ENCODE data around the gene BRD7.

The BRD7 gene

GRCh38 chr16:50303041-50303604 lies 65.7 kb downstream of the BRD7 start:
- no peak for DNase-seq

- no peak for DNase-seq
Observed at GRCh38 chr16:50302472-50303005, 66.2 kb downstream of the BRD7 start.

GRCh38 chr16:50301626-50302471 lies 66.9 kb downstream of the BRD7 start:
- no peak for DNase-seq

DNA sequence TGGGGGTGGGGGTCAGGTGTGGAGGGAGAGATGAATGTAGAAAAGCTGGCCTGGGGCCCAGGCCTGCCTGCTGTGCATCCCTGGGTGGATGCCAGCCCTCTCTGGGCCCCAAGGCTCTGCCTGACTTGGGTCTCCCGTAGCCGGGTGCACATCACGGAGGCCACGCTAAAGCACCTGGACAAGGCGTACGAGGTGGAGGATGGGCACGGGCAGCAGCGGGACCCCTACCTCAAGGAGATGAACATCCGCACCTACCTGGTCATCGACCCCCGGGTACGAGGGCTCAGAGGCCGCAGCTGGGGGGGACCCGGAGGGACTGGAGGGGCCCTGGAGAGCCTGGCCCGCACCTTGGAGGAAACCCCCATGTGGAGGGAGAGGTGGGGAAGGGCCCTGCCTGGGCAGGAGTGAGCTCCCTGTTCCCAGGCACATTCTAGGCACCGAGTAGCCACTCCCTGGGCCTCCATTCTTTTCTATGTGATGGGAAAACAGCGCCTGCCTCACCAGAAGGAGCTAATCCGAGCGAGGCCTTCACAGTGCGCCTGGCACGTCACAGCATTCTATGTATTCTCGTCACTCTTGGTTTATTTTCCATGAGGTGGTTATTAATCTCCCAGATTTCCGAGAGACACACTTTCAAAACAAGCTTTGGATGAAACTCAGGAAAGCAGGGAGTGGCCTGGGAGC lies 67.7 kb downstream of the BRD7 start:
- no peak for DNase-seq

GRCh38 chr16:50299508-50300105 lies 69.2 kb downstream of the BRD7 start:
- DNase-seq = no peak

DNA sequence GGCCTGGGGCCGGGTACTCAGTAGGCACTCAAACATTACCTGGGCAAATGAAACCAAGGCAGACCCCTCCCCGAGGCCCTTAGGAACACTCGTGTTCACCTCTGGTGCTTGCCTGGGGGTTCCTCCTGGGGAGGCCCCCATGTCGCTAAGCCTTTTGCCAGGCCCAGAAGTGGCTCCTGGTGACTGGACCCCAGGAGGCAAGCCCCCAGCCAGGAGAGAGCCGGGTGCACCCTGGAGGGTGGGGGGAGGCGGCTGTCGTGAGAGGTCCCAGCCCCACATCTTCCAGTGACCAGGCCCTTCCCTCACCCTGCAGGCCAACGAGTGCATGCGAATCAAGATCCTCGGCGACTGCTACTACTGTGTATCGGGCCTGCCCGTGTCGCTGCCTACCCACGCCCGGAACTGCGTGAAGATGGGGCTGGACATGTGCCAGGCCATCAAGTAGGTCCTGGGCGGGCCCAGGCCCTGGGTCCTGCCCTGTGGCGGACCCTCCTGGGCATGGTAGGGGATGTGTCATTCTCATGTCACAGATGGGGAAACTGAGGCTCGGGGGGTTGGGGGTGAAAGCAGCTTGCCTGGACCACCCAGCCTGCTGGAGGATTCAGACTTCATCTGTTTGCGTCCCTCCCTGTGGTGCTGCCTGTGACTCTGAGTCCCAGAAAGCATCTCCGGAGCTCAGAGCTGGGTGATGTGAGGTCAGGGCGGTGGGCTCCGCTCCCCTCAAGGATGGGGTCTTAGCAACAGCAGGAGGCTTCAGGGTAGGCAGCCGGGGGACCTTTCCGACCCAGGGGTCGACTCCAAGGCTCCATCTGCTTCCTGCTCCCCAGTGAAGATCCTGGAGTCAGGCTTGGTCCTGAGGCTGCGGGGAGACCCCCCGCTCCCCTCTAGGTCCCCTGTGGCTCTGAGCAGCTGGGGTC lies 69.9 kb downstream of the BRD7 start:
- no peak for DNase-seq

GRCh38 chr16:50298075-50298460 lies 70.7 kb downstream of the BRD7 start:
- no peak for DNase-seq

- DNase-seq = no peak
Observed at GRCh38 chr16:50297301-50298074, 71.3 kb downstream of the BRD7 start.

- DNase-seq = no peak
Observed at GRCh38 chr16:50296807-50297206, 72.0 kb downstream of the BRD7 start.

DNA sequence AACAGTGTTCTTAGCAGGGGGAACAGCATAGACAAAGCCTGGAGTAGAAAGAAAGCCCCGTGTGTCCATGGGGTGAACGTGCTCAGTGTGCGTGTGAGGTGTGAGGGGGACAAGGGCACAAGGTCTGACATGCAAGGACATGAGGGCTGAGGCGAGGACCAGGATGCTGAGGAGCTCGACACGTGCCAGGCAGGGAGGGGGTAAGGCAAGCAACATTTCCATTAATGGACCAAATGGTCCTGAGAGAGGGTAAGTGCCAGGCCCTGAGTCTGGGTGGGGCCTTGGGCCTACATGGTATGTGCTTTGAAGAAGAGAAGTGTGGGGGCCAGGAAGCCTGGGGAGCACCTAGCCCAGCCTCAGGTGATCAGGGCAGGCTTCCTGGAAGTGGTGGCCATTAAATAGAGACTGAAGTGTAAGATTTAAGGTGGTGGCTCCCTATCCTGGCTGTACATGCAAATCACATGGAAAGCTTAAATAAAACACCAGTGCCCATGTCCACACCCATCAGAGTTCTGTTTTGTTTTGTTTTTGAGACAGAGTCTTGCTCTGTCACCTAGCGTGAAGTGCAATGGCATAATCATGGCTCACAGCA lies 73.2 kb downstream of the BRD7 start:
- DNase-seq = no peak

DNA sequence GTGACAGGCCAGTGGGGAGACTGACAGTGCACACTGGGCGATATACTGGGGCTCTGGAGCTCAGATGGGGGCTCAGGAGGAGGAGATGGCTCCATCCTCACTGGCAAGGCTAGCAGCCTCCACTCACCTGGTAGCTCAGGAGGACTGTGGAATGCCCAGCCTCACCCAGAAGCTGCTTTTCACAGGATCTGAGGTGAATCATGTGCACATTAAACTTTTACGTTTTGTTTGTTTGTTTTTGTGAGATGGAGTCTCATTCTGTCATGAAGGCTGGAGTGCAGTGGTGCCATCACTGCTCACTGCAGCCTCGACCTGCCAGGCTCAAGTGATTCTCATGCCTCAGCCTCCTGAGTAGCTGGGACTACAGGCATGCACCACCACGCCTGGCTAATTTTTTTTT lies 73.8 kb downstream of the BRD7 start:
- DNase-seq = no peak

DNA sequence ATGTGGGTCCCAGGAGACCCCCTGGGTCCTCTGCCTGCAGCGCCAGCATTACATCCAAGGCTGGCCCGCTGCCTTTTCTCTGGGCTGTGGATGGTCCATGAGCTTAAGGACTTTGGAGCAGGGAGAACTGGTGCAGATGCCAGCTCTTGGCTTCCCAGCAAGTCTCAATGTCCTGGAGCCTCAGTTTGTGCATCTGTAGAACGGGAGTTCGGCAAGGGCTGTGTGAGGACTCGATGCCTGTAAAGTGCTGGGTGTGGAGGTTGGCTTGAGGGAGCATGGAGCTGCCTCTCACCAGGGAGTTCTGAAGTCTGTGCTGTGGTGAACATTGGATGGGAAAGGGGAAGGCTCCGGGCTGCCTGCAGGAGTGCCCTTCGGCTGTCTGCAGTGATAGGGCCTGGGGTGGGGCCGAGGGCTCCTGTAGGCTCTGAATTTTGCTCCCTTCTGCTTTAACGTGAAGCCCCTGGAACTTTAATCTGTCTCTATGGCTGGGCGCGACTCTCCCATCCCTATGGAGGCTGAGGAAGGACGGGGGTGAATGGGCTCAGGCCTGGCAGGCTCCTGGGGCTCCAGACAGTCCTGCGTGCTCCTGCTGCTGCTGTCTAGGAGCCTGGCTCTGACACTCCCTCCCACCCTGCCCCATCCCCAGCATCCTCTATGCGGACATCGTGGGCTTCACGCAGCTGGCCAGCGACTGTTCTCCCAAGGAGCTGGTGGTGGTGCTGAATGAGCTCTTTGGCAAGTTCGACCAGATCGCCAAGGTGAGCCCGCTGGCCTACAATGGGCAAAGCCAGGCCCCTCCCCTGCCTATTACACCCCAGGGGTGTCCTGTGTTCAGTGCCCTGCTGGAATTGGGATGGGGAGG lies 74.6 kb downstream of the BRD7 start:
- DNase-seq = no peak

GRCh38 chr16:50293041-50293783 lies 75.6 kb downstream of the BRD7 start:
- DNase-seq = no peak

DNA sequence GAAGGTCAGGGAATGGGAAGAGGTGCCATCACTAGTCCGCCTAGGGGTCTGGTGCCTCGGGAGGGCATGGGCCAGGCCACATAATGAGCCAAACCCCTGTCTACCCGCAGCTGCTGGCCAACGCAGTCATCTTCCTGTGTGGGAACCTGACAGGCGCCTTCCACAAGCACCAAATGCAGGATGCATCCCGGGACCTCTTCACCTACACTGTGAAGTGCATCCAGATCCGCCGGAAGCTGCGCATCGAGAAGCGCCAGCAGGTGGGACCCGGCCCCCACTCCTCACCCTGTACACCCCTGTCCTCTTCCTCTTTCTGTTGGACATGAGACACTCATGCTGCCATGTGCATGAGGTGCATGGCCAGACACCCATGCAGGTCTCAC lies 76.2 kb downstream of the BRD7 start:
- no peak for DNase-seq

DNA sequence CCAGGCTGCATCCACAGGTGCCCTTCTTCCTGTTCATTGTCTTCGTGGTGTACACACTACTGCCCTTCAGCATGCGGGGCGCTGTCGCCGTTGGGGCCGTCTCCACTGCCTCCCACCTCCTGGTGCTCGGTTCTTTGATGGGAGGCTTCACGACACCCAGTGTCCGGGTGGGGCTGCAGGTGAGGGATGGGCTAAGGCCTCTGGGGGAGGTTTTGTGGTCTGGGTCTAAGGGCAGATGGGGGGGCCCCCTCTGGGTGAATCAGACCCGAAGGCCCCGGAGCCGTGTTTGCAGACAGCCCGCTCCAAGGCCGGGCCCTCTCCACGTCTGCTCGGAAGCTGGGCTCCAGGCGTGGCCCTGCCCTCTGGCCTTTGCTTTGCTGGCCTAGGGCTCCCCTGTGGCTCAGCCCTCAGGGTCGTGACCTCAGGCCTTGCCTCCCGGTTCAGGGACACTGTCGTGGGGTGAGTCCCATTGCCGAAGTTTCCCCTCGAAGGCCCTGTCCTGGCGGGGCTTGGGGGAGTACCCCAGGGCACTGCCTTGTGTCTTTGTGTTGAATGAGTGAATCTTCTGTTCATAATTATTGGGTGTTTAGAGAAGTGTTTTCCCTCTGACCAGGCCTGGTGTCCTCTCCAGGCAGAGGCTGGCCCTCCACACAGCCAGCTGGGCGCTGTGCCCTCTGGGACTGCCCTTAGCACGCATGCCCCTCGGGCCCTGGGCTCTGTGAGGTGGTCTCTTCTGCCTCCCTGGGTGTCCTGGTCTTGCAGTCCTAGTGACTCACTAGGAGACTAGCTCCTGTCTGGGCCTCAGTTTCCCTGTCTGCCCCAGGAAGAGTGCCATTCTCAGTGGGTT lies 76.8 kb downstream of the BRD7 start:
- DNase-seq = no peak

DNA sequence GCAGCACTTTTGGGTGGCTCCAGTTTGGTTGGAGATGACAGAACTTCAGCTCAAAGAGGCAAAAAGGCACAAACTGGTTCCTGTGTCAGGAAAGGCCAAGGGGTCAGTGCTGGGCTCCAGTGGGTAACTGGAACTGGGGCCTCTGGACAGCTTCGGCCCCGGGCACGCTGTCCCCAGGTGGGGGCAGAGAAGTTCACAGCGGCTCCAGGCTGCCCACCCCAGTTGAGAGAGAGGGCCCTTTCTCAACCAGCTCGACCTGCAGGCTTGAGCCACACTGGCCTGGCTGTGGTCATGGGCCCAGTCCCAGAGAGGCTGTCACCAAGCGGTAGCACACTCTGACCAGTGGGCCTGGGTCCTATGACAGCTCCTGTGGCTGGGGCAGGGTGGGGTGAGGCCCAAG lies 77.9 kb downstream of the BRD7 start:
- DNase-seq = no peak

DNA sequence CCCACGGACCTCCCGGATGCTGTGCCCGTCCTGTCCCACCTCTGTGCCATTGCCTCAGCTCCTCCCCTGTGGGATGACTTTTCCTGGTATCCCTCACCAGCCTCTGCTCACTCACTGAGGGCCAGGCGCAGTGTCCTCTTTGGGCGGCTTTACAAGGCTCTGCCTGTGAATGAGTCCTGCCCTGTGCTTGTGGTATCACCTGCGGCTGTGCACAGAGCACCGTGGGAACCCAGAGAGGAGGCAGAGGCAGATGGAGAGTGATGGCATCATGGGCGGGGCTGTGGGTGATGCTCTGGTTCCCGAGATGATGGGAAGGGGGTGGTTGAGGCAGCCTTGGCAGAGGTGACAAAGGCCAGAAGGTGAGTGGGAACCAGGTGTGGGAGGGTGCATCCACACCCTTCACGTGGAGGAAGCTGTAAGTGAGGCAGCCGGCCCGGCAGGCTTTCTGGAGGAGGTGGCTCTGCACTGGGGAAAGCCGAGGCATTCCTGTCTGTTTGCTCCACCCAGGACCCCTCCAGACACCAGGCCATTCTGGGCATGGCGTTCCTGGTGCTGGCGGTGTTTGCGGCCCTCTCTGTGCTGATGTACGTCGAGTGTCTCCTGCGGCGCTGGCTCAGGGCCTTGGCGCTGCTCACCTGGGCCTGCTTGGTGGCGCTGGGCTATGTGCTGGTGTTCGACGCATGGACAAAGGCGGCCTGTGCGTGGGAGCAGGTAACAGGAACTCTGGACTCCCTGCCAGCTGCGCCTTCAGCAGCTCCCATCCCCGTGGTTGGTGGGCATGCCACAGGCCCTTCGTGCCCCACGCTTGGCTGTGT lies 78.6 kb downstream of the BRD7 start:
- DNase-seq = no peak

DNA sequence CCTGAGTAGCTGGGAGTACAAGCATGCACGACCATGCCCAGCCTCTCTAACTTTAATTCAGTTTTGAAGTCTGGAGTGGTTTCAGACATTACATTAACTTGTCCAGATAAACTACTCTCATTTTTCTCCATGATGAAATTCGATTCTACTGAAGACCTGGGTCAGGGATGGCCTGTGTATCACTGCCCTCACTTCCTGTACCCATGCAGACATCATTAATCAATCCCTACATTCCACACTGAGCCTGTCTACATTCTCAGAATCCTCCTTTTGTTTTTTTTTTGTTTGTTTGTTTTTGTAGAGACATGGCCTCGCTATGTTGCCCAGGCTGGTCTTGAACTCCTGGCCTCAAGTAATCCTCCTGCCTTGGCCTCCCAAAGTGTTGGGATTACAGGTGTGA lies 79.9 kb downstream of the BRD7 start:
- DNase-seq = no peak

All from activated CD4-positive, alpha-beta T cell treated with anti-CD3 and anti-CD28 coated beads, Interleukin-2, amount 50 U/mL, for 1 hour (primary cell).